ENCODE results near the gene NAT14.
"Not testable (repeated sequence)": the region's sequence is repeated elsewhere in the genome, so short reads cannot be mapped to it uniquely, and the experiment has no call there.

NAT14 gene

DNA sequence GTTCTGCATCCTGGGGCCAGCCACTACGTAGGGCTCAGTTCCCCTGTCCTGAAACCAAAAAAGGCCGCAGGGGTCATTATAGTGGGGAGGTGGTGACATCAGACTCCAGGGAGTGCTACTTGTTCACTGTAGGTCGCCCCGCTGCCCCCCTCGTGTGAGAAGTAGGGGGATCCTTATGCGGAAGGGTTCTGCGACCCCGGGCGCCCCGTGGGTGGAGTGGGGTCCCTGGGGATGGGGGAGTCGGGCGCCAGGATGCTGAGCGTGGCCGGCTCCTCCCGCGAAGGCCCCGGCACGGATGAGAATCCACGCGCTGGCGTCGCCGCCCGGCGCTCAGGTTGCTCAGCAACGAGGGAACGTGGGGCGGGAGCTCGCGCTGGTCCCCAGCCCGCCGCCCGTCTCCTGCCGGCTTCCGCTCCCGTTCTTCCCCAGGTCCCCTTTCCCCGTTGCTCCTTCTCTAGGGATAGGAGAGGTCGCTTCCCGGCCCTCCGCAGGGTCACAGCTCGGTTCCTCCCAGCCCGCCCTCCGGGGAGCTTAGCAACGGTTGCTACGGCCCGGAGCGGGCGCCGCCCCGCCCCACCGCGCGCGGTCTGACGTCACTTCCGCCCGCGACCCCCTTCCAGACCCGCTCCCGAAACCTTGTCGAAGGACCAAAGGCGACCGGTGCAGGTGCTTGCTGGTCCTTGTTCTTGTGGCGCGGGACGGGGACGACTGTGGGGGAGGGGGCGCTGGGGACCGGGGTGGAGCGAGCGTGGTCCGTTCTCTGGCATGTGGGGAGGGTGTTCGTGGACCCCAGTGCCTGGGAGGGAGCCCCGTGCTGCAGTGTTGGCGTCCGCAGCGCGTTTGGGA lies at the start of gene NAT14:
TSS of gene NAT14 (plus strand) at position 596 of the 846 bp plus-strand sequence. CDS start 521 bp downstream, outside the sequence.
- ATAC-seq (peak; percentile 66), DNase-seq (peak; percentile 63 to 67)
- H3K4me3 Mint-ChIP-seq: peak within 1 kb of the TSS; percentile 87
- H3K27ac Mint-ChIP-seq: peak within 1 kb of the TSS; percentile 78 to 83
- peaks cover 42% of the 10 kb centered on the region for H3K4me1 Mint-ChIP-seq
- no peaks in the 10 kb centered on the region for H3K9me3 Mint-ChIP-seq
- no peaks in the 10 kb centered on the region for H3K27me3 Mint-ChIP-seq

DNA sequence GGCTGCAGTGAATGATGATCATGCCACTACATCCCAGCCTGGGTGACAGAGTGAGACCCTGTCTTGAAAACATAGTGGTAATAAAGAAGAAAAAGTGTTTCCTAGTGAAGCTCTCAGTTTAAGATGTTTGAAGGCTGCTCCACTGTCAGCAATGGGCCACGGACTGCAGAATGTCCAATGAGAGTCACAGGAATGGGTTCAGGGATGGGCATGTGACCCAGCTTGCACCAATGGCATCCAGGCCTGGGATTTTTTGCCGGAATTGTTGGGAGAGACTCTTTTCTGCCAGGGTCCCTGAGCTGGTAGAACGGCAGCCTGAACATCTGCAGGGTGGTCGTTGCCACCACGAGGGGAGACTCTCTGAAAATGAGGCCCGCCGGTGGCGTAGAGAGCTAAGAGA lies 48.1 kb upstream of the NAT14 start:
- Mint-ChIP-seq H3K4me3 (no peak overlapping the region), H3K27me3 (peaks cover 12% of the 10 kb centered on the region), H3K27ac (no peak overlapping the region), H3K4me1 (peaks cover 20% of the 10 kb centered on the region), H3K9me3 (no peaks in the 10 kb centered on the region)
- no peak for DNase-seq
- no peak for ATAC-seq

DNA sequence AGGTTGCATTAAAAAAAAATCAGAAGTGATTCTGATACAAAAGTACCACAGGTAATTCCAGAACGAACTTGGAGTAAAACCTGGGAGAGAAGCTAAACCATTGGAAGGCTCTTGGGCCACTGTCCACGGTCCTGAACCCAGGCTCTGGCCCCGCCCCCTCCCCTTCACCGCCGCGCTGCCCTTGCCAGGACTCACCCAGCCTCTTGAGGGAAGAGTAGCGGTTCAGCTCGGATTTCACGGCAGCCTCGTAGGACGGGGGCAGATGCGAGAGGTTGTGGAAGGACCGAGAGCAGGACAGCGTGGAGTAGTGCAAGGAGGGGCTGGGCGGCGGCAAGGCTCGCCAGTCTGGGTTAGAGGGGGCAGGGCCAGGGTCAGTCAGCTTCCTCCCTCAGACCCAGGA lies 47.6 kb upstream of the NAT14 start:
- ATAC-seq: no peak
- H3K4me3 Mint-ChIP-seq: no peak overlapping the region

GRCh38 chr19:55439052-55439451 lies 45.9 kb upstream of the NAT14 start:
- peak overlapping the region in 1 of 2 donors; percentile 30 for H3K27ac Mint-ChIP-seq
- H3K27me3 Mint-ChIP-seq: no peaks in the 10 kb centered on the region
- DNase-seq (no peak), ATAC-seq (no peak)
- peaks cover 27% of the 10 kb centered on the region for H3K4me1 Mint-ChIP-seq
- no peak overlapping the region for H3K4me3 Mint-ChIP-seq
- H3K9me3 Mint-ChIP-seq: no peaks in the 10 kb centered on the region

More for the DNA sequence above, 47.6 kb upstream of the NAT14 start:
- H3K4me1 Mint-ChIP-seq: peaks cover 21% of the 10 kb centered on the region
- no peaks in the 10 kb centered on the region for H3K9me3 Mint-ChIP-seq
- no peak for DNase-seq
- no peak overlapping the region for H3K27ac Mint-ChIP-seq
- H3K27me3 Mint-ChIP-seq: peaks cover 6% of the 10 kb centered on the region

DNA sequence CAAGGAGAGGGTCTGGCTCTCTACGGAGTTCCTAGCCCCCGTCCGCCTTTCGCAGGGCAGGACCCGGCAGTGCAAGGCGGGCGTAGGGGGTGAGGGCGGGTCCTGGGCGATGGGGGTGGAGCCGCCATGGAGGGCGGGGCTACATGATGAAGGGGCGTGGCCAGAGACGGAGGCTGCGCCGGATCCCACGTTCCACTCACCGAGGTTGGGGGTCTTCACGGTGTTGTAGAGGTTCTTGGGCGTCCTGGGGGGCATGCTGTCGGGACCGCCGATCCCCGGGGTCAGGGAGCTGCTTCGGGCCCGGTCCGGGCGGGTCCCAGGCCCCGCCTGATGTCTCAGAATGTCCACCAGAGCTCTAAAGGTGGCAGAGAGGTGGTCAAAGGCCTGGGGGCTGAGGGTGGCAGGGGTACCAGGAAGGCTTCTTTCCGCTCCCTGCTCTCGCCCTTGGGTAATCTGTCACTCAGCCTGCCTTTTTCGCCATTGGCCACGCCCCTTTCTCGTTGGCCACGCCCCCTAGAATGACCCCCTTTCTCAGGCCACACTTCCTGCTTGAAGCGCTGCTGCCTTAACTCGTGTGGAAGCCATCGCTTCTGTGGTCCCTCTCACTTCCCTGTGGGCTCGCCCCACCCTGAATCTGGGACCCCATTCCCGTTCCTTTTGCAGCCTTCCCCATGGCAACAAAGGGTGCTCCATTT lies 44.4 kb upstream of the NAT14 start:
- Mint-ChIP-seq H3K9me3 (no peaks in the 10 kb centered on the region), H3K27ac (no peak overlapping the region), H3K27me3 (no peaks in the 10 kb centered on the region), H3K4me1 (peaks cover 27% of the 10 kb centered on the region), H3K4me3 (peak overlapping the region; percentile 50)
- ATAC-seq (peak; percentile 41), DNase-seq (no peak)

DNA sequence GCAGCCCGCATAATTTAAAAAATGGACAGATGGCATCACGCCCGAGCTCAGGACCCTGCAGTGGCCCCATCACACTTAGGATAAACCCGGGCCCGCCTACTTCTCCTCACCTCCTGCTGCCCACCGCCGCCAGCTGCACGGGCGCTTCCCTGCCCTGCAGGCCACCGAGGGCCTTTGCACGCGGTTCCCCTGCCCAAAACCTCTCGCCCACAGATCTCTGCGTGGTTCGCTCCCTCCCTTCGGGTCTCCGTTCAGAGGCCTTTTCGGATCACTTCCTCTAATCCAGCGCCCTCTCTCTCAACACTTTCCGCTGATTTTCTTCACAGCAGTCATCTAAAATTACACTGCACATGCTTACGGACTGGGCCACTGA lies 43.7 kb upstream of the NAT14 start:
- ATAC-seq (no peak), DNase-seq (no peak)
- Mint-ChIP-seq H3K27me3 (no peaks in the 10 kb centered on the region), H3K27ac (no peak overlapping the region), H3K4me1 (peaks cover 27% of the 10 kb centered on the region), H3K9me3 (no peaks in the 10 kb centered on the region), H3K4me3 (peak overlapping the region; percentile 50 to 51)

GRCh38 chr19:55441692-55442321 lies 43.2 kb upstream of the NAT14 start:
- no peak for DNase-seq
- Mint-ChIP-seq H3K4me3 (peak overlapping the region; percentile 50 to 51), H3K4me1 (peaks cover 27% of the 10 kb centered on the region), H3K9me3 (no peaks in the 10 kb centered on the region), H3K27me3 (no peaks in the 10 kb centered on the region), H3K27ac (no peak overlapping the region)
- ATAC-seq: peak; percentile 15

DNA sequence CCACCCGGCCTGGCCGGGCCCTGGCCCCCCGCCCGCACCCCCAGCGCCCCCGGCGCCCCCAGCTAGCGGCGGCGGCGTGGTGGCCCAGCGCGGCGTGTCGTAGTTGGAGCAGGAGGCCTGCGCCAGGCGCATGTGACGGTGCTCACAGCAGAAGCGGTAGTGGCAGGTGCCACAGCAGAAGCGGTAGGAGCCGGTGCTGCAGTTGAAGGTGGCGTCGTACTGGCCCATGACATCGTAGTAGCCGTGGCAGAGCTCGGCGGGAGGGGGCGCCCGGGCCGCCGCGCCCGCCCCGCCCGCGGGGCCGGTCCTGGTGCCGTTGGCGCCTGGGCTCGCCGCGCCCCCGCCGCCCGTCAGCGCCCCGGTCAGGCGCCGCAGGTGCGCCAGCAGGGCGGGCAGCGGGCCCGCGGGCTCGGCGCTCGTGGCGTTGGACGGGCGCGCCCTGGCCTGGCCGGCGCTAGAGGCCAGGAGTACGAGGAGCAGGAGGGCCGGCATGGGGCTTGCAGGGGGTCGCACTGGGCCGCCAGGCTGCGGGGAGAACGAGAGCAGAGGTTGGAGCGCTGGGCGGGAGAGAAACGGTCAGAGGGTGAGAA lies 42.5 kb upstream of the NAT14 start:
- Mint-ChIP-seq H3K4me1 (peaks cover 27% of the 10 kb centered on the region), H3K27ac (no peak overlapping the region), H3K9me3 (no peaks in the 10 kb centered on the region), H3K27me3 (no peaks in the 10 kb centered on the region), H3K4me3 (no peak overlapping the region)
- DNase-seq: no peak
- peak; percentile 39 for ATAC-seq

DNA sequence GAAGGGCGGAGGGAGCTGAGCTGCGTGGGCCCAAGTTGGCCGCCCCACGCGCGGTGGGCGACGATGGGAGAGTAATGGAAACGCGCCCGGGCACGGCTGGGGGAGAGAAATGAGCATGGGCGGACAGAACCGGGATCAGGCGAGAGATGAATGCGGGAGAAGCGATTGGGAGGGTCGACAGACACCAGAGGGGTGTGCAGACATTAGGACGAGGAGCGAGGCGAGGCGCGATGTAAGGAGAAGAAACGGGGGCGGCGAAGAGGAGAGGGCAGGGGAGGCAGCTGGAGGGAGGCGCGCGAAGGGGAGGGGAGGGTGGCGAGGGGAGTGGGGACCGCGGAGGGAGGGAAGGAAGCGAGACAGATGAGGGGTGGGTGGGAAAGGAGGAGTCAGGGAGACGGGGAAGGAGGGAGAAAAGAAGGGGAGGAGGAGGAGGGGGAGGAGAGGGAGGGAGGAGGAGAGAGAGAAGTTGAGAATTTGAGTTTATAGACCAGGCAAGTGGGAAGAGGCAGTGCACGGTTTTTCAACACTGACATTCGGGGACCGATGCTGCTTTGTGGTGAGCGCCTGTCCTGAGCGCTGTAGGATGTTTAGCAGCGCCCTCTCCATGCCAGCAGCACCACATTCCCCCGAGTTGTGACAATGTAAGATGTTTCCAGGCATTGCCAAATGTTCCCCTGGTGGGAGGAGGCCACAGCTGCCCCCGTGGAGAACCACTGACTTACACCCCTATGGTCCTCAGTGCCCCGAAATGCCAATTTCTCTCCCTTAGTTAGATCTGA lies 41.8 kb upstream of the NAT14 start, which contains the start of gene SHISA7:
TSS of gene SHISA7 (minus strand) at position 256 of the 779 bp plus-strand sequence. CDS start 437 bp downstream, outside the sequence.
- Mint-ChIP-seq H3K9me3 (no peaks in the 10 kb centered on the region), H3K27me3 (no peaks in the 10 kb centered on the region), H3K4me1 (peaks cover 27% of the 10 kb centered on the region), H3K27ac (peak within 1 kb of the TSS in 1 of 2 donors; percentile 3), H3K4me3 (no peak within 1 kb of the TSS)
- ATAC-seq (no peak), DNase-seq (no peak)

- Mint-ChIP-seq H3K27me3 (no peaks in the 10 kb centered on the region), H3K9me3 (no peaks in the 10 kb centered on the region), H3K4me3 (no peak overlapping the region), H3K4me1 (peaks cover 27% of the 10 kb centered on the region), H3K27ac (peak overlapping the region in 1 of 2 donors; percentile 3)
- ATAC-seq: no peak
- DNase-seq: no peak
Measured at GRCh38 chr19:55443824-55444480, 41.0 kb upstream of the NAT14 start.

DNA sequence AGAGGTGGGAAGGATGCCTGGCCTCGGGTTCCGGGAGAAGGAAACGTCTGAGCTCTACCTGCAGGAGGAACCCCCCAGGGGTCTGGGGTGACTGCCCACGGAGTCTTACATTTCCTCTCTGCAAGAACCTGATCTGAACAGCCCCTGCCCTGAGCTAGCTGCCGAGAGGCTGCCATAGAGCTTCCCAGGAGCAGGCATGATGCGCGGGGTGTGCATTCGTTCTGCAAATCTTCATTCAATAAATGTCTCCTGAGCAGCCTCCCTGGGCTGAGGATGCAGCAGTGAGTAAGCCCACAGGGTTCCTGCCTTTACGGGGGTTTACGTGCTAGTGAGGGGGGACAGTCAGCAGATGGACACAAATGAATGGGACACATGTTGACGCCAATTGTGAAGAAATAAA lies 40.3 kb upstream of the NAT14 start:
- Mint-ChIP-seq H3K9me3 (no peaks in the 10 kb centered on the region), H3K27me3 (no peaks in the 10 kb centered on the region), H3K27ac (no peak overlapping the region), H3K4me3 (no peak overlapping the region), H3K4me1 (peaks cover 27% of the 10 kb centered on the region)
- DNase-seq: no peak
- no peak for ATAC-seq

DNA sequence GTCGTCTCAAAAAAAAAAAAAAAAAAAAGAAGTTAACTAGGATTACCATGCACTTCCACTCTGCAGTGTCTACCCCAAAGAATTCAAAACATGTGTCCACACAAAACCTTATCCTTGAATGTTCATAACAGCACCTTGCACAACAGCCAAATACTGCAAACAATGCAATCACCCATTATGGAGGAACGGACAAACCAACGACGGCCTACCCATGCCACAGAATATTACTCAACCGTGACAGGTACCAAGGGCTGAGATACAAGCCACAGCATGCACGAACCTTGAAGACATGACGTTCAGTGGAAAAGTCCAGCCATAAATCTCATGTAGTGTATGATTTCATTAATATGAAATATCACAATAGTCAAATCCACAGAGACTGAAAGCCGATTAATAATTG lies 38.9 kb upstream of the NAT14 start:
- peaks cover 20% of the 10 kb centered on the region for H3K4me1 Mint-ChIP-seq
- ATAC-seq (no peak), DNase-seq (no peak)
- no peaks in the 10 kb centered on the region for H3K9me3 Mint-ChIP-seq
- no peak overlapping the region for H3K4me3 Mint-ChIP-seq
- no peak overlapping the region for H3K27ac Mint-ChIP-seq
- no peaks in the 10 kb centered on the region for H3K27me3 Mint-ChIP-seq

DNA sequence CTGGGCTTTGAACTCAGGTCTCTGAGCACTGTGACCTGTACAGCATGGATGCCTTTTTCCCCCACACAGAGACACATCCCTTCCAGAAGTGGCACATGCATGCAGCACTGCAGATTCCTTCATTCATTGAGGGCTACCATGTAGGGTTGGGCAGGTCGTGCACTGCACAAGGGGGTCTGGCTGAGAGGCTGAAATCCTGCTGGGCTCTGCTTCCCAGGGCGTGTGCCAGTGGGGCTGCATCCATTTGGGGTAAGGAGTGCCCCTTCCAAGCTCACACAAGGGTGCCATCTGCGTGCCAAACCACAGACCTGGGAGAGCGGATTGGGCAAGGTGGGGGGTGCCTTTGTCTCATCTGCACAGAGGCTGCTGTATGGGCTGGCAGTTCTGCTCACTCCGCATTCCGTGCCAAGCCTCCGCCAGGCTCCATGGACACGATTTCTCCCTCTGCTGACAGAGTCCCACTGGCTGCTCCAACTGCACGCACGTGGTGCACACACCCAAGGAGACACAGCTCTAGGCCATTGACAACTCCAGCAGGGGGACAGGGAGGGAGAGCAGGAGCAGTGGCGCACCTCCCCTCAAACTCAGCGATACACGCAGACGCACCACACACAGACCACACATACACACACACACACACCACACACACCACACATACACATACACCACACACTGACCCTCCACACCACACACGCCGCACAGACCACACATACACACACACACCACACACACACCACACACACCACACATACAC lies 37.4 kb upstream of the NAT14 start:
- Mint-ChIP-seq H3K4me1 (peaks cover 20% of the 10 kb centered on the region), H3K27ac (no peak overlapping the region), H3K9me3 (no peaks in the 10 kb centered on the region), H3K4me3 (no peak overlapping the region), H3K27me3 (no peaks in the 10 kb centered on the region)
- peak; percentile 53 for ATAC-seq
- DNase-seq: no peak

DNA sequence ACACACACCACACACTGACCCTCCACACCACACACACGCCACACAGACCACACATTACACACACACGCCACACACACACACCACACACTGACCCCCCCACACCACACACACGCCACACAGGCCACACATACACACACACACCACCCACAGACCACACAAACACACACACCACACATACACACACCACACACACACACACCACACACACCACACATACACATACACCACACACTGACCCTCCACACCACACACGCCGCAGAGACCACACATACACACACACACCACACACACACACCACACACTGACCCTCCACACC lies 36.9 kb upstream of the NAT14 start:
- not testable (repeated sequence) for ATAC-seq, H3K9me3 Mint-ChIP-seq, H3K4me3 Mint-ChIP-seq, DNase-seq, H3K27ac Mint-ChIP-seq, H3K27me3 Mint-ChIP-seq
- peaks cover 21% of the 10 kb centered on the region for H3K4me1 Mint-ChIP-seq
